Upper lobe of left lung (tissue), 4 donors: ENCODE results near the gene C1orf226.

Source experiments
- EP300 ChIP-seq, 4 donors: sonication (generic); formaldehyde crosslinking; IDR thresholded peaks; one replicate each; pipeline ENCODE4 v1.5.1; 2017; ENCODE audit warnings: antibody characterized with exemption in 4 of 4, control low read depth in 2 of 4
- POLR2A ChIP-seq, 4 donors: fragments of 450-650 bp; IDR thresholded peaks; one replicate each; pipeline ENCODE4 v1.5.1; 2016 to 2017; ENCODE audit warnings: antibody characterized with exemption in 4 of 4, mild to moderate bottlenecking in 2 of 4
- POLR2AphosphoS5 ChIP-seq, 2 donors: sonication (generic); formaldehyde crosslinking; IDR thresholded peaks; one replicate each; pipeline ENCODE4 v1.5.1; 2017; ENCODE audit warnings: antibody characterized with exemption in 2 of 2
- TF ChIP-seq, protein P1 (sequence below), 6 experiments: fragments of 450-650 bp in 4 of 6; fragments of 200-600 bp in 2 of 6; sonication (generic) in 2 of 6; IDR thresholded peaks; one replicate each; pipeline ENCODE4 v1.5.1; 2016 to 2019; ENCODE audit warnings: antibody characterized with exemption in 6 of 6

DNA sequence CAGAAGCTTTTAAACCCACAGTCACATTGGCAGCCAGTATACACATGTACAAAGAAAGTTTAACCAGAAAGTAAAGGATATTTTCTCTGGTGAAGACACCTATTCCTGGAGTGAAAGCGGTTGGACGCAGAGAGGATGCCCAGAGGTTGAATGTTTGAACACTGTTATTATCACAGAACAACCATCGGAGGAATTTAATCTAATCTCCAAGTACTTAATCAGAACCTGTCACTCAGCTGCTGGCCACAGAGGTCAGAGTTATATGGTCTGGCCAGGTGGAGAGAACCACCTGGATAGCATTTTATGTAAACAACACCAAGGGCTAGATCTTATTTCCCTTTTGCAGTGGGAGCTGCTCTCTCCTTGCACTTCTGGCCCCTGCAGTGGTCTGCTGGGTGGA lies 34.2 kb upstream of the C1orf226 start:
- no peak for TF ChIP-seq POLR2AphosphoS5 (IDR thresholded peaks at IDR 0.05)
- TF ChIP-seq, protein P1, sequence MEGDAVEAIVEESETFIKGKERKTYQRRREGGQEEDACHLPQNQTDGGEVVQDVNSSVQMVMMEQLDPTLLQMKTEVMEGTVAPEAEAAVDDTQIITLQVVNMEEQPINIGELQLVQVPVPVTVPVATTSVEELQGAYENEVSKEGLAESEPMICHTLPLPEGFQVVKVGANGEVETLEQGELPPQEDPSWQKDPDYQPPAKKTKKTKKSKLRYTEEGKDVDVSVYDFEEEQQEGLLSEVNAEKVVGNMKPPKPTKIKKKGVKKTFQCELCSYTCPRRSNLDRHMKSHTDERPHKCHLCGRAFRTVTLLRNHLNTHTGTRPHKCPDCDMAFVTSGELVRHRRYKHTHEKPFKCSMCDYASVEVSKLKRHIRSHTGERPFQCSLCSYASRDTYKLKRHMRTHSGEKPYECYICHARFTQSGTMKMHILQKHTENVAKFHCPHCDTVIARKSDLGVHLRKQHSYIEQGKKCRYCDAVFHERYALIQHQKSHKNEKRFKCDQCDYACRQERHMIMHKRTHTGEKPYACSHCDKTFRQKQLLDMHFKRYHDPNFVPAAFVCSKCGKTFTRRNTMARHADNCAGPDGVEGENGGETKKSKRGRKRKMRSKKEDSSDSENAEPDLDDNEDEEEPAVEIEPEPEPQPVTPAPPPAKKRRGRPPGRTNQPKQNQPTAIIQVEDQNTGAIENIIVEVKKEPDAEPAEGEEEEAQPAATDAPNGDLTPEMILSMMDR (IDR thresholded peaks at IDR 0.05): no peak
- TF ChIP-seq POLR2A (IDR thresholded peaks at IDR 0.05): no peak
- no peak for TF ChIP-seq EP300 (IDR thresholded peaks at IDR 0.05)
